Measurements from ENCODE around the gene ATP2B2. TPM values are rescaled to one million over a fixed set of nuclear protein-coding genes. Genes with fewer than 3 reads are reported as not detected.

ATP2B2 gene
- total RNA-seq, 1 experiment from 2014 or later = not detected

DNA sequence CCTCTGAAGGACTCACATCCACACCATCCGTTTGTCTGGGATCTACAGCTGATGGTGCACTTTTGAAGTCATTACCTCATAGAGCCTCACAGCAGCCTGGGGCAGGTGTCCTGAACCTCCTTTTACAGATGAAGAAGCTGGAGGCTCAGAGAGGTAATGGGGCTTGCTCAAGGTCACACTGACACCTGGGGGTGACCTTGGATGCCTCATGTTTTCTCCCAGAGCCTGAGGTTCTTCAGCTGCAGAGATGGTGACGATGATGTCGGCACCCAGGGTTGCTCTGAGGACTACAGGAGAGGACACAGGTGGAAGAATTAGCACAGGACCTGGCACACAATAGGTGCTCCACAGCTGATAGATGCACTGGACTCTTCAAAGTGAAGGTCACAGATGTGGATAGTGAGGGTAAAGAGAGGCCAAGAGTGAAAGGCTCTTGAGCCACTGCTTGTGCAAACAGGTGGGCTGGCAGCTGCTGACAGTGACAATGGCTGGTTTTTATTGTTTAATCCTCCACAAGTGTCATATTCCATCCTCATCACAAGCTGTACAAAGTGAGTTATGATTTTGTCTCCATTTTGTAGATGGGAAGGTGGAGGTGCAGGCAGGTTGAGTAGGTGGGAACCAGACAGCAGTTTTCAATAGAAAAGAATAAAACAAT, 17.4 kb upstream of the ATP2B2 start:
- no peak overlapping the region for H3K4me3 ChIP-seq (ENCODE audit: low read depth, low read length)
- no peaks in the 10 kb centered on the region for H3K4me1 Mint-ChIP-seq (ENCODE audit: low read depth, unreplicated experiment)
- intact Hi-C loops (cut with micrococcal nuclease; ENCODE audit: unreplicated experiment) = no loop called here
- no peaks in the 10 kb centered on the region for H3K9me3 ChIP-seq
- no peaks in the 10 kb centered on the region for H3K4me1 ChIP-seq
- DNase-seq = no peak
- H3K27ac Mint-ChIP-seq (ENCODE audit: unreplicated experiment) = no peak overlapping the region
- H3K4me3 Mint-ChIP-seq (ENCODE audit: unreplicated experiment) = no peak overlapping the region
- TF ChIP-seq, protein P1, sequence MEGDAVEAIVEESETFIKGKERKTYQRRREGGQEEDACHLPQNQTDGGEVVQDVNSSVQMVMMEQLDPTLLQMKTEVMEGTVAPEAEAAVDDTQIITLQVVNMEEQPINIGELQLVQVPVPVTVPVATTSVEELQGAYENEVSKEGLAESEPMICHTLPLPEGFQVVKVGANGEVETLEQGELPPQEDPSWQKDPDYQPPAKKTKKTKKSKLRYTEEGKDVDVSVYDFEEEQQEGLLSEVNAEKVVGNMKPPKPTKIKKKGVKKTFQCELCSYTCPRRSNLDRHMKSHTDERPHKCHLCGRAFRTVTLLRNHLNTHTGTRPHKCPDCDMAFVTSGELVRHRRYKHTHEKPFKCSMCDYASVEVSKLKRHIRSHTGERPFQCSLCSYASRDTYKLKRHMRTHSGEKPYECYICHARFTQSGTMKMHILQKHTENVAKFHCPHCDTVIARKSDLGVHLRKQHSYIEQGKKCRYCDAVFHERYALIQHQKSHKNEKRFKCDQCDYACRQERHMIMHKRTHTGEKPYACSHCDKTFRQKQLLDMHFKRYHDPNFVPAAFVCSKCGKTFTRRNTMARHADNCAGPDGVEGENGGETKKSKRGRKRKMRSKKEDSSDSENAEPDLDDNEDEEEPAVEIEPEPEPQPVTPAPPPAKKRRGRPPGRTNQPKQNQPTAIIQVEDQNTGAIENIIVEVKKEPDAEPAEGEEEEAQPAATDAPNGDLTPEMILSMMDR (IDR thresholded peaks at IDR 0.05; ENCODE audit: insufficient read depth in 1 of 2, low read depth in 1 of 2, low read length in 1 of 2, severe bottlenecking in 1 of 2, unreplicated experiment in 1 of 2) = no peak
- ChIA-PET POLR2A (no interaction called here), CTCF (no interaction called here)
- BruUV-seq (replicated peaks) = no TSS peak
- H3K27me3 Mint-ChIP-seq (ENCODE audit: insufficient read depth, unreplicated experiment) = peaks cover 29% of the 10 kb centered on the region
- no peaks in the 10 kb centered on the region for H3K36me3 Mint-ChIP-seq (ENCODE audit: insufficient read depth, unreplicated experiment)
- no peaks in the 10 kb centered on the region; the same call in none of the 2 replicates for H3K27me3 ChIP-seq (replicated peaks; ENCODE audit: control insufficient read depth, insufficient read depth, low read length)
- H3K9me3 Mint-ChIP-seq (ENCODE audit: unreplicated experiment) = no peaks in the 10 kb centered on the region
- no peaks in the 10 kb centered on the region for H3K36me3 ChIP-seq (ENCODE audit: control insufficient read depth, insufficient read depth, low read length)

DNA sequence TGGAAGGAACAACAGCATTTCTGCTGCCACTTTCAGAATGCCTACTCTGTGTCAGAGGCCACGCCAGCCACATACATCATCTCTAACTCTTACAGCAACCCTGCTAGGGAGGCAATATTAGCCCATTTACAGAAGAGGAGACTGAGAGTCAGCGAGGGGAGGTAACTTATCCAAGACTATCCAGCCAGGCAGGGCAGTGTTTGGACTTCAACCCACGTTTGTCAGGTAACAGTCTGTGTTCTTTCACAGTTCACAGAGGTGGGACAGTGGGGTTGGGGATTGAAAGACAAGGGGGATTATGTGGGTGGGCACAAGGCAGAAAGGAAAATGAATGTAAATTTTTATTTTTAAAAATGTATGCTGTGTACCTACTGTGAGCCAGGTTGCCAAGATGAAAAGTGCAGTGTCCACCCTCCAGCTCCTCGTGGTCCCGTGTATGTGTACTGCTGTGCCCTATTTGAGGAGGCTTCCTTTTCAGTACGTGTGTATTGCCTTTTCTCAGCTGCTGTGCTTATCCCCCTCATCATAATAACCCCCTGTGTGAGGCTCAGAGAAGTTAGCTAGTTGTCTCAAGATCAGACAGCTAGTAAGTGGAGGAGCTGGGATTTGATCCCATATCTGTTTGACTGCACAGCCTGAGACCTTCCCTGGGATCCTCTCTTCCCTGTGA, 16.5 kb upstream of the ATP2B2 start:
- Histone ChIP-seq H3K36me3 (ENCODE audit: control insufficient read depth, insufficient read depth, low read length) (no peaks in the 10 kb centered on the region), H3K4me1 (no peaks in the 10 kb centered on the region), H3K9me3 (no peaks in the 10 kb centered on the region), H3K27me3 (replicated peaks; ENCODE audit: control insufficient read depth, insufficient read depth, low read length) (no peaks in the 10 kb centered on the region; the same call in none of the 2 replicates), H3K4me3 (ENCODE audit: low read depth, low read length) (no peak overlapping the region)
- POLR2A ChIA-PET = no interaction called here
- DNase-seq = no peak
- Mint-ChIP-seq H3K27ac (ENCODE audit: unreplicated experiment) (no peak overlapping the region), H3K27me3 (ENCODE audit: insufficient read depth, unreplicated experiment) (peaks cover 31% of the 10 kb centered on the region), H3K9me3 (ENCODE audit: unreplicated experiment) (no peaks in the 10 kb centered on the region), H3K36me3 (ENCODE audit: insufficient read depth, unreplicated experiment) (no peaks in the 10 kb centered on the region), H3K4me1 (ENCODE audit: low read depth, unreplicated experiment) (no peaks in the 10 kb centered on the region), H3K4me3 (ENCODE audit: unreplicated experiment) (no peak overlapping the region)
- intact Hi-C loops (cut with micrococcal nuclease; ENCODE audit: unreplicated experiment) = no loop called here
- TF ChIP-seq, protein P1 (IDR thresholded peaks at IDR 0.05; ENCODE audit: insufficient read depth in 1 of 2, low read depth in 1 of 2, low read length in 1 of 2, severe bottlenecking in 1 of 2, unreplicated experiment in 1 of 2) = no peak
- CTCF ChIA-PET = no interaction called here
- no TSS peak for BruUV-seq (replicated peaks)

DNA sequence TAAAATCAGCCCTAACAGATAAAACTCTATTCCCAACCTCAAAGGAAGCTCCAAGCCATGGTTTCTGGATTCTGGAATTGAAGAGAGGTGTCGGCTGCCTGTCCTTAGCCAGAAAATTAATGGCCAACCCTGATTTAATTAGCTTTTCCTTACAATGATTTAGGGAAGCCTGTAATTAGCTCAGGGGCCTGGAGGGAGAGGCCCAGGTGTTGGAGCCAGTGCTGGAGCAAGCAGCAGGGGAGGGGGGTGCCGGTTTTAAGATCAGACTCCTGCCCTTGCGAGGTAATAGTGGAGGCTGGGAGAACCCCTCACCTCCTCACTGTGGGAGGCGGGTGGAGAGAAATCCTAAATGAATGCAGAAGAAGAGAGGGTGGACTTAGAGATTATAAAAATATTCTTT, 14.7 kb upstream of the ATP2B2 start:
- Mint-ChIP-seq H3K4me3 (ENCODE audit: unreplicated experiment) (no peak overlapping the region), H3K36me3 (ENCODE audit: insufficient read depth, unreplicated experiment) (no peaks in the 10 kb centered on the region), H3K4me1 (ENCODE audit: low read depth, unreplicated experiment) (no peaks in the 10 kb centered on the region), H3K9me3 (ENCODE audit: unreplicated experiment) (no peaks in the 10 kb centered on the region), H3K27me3 (ENCODE audit: insufficient read depth, unreplicated experiment) (peaks cover 26% of the 10 kb centered on the region), H3K27ac (ENCODE audit: unreplicated experiment) (no peak overlapping the region)
- H3K9me3 ChIP-seq = no peaks in the 10 kb centered on the region
- H3K27me3 ChIP-seq (replicated peaks; ENCODE audit: control insufficient read depth, insufficient read depth, low read length) = no peaks in the 10 kb centered on the region; the same call in none of the 2 replicates
- no peak for DNase-seq
- ChIA-PET CTCF (no interaction called here), POLR2A (no interaction called here)
- no TSS peak for BruUV-seq (replicated peaks)
- no peaks in the 10 kb centered on the region for H3K36me3 ChIP-seq (ENCODE audit: control insufficient read depth, insufficient read depth, low read length)
- H3K4me3 ChIP-seq (ENCODE audit: low read depth, low read length) = no peak overlapping the region
- intact Hi-C loops (cut with micrococcal nuclease; ENCODE audit: unreplicated experiment) = no loop called here
- no peaks in the 10 kb centered on the region for H3K4me1 ChIP-seq
- TF ChIP-seq, protein P1 (IDR thresholded peaks at IDR 0.05; ENCODE audit: insufficient read depth in 1 of 2, low read depth in 1 of 2, low read length in 1 of 2, severe bottlenecking in 1 of 2, unreplicated experiment in 1 of 2) = no peak
